GM12875 (cell line): ENCODE data around the gene PRR9.
"Not testable (repeated sequence)": the region's sequence is repeated elsewhere in the genome, so short reads cannot be mapped to it uniquely, and the experiment has no call there.

Source experiments
- H3K4me3 ChIP-seq: one replicate; pipeline ENCODE4 v1.5.1; 2011; ENCODE audit warnings: low read depth, low read length, control low read depth
- TF ChIP-seq, protein P1 (sequence below): IDR thresholded peaks from 2 replicates; pipeline ENCODE4 v1.5.1; 2011; ENCODE audit warnings: low read depth, mild to moderate bottlenecking, control low read depth, inconsistent platforms, low read length, moderate library complexity, borderline replicate concordance; ENCODE audit not compliant: insufficient read depth

Gene PRR9

GRCh38 chr1:153213519-153213918, 3.9 kb upstream of the PRR9 start:
- TF ChIP-seq, protein P1, sequence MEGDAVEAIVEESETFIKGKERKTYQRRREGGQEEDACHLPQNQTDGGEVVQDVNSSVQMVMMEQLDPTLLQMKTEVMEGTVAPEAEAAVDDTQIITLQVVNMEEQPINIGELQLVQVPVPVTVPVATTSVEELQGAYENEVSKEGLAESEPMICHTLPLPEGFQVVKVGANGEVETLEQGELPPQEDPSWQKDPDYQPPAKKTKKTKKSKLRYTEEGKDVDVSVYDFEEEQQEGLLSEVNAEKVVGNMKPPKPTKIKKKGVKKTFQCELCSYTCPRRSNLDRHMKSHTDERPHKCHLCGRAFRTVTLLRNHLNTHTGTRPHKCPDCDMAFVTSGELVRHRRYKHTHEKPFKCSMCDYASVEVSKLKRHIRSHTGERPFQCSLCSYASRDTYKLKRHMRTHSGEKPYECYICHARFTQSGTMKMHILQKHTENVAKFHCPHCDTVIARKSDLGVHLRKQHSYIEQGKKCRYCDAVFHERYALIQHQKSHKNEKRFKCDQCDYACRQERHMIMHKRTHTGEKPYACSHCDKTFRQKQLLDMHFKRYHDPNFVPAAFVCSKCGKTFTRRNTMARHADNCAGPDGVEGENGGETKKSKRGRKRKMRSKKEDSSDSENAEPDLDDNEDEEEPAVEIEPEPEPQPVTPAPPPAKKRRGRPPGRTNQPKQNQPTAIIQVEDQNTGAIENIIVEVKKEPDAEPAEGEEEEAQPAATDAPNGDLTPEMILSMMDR, result no peak
- no peak overlapping the region for H3K4me3 ChIP-seq

DNA sequence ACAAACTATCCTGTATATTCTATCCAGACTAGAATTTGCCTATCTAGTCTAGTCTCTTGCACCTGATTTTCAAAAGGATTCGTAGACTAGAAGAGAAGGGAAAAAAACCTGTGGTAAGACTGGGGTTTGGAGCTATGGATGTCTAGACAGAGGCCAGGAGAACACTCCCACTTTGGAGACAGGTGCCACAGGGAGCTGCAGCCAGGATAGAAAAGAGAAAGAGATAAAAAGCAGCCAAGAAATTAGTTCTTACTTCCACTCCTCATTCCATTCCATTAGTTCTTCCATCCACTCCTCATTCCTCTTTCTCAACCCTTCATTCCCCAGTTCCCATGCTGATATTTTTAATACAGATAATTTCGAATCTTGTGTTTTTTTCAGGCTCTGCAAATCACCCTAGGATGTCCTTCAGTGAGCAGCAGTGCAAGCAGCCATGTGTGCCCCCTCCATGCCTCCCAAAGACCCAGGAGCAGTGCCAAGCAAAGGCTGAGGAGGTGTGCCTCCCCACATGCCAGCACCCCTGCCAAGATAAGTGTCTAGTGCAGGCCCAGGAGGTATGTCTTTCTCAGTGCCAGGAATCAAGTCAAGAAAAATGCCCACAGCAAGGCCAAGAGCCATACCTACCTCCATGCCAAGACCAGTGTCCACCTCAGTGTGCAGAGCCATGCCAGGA, 496 bp downstream of the PRR9 start:
- no peak overlapping the region for H3K4me3 ChIP-seq
- TF ChIP-seq, protein P1, result no peak

DNA sequence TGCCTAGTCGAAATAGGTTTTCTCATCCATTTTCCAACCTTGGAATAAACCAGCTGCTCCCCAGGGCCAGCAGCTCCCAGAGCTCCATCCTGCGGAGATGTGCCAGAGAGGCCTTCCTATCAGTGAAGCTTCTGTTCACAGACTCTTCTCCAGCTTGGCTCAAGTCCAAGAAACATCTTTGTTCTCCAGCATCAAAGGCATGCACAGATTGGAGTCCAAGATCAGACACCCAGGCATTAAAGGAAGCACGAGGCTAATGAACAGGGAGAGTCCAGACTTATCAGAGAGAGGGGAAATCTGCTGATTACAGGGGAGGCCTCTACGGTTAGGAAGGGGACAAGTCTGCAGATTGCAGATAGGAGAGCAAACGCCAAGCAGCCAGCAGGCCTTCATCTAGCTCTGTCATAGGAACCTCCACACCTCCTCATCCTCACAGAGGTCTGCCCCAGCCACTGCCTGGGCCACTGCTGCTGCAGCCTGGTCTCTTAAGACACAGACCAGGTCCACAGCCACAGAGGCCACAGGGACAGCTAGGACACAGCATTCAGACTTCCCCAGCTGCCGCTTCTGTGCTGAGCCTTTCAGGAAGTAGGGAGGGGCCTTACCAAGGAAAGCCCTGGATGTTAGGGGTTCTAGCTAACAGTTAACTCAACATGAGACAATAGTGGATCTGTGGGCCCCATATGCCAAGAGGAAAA, 3.4 kb downstream of the PRR9 start:
- TF ChIP-seq, protein P1, result no peak
- H3K4me3 ChIP-seq, result no peak overlapping the region

- TF ChIP-seq, protein P1, result peak; percentile 57
- H3K4me3 ChIP-seq, result not testable (repeated sequence)
Observed at GRCh38 chr1:153223040-153223891, 5.9 kb downstream of the PRR9 start.

DNA sequence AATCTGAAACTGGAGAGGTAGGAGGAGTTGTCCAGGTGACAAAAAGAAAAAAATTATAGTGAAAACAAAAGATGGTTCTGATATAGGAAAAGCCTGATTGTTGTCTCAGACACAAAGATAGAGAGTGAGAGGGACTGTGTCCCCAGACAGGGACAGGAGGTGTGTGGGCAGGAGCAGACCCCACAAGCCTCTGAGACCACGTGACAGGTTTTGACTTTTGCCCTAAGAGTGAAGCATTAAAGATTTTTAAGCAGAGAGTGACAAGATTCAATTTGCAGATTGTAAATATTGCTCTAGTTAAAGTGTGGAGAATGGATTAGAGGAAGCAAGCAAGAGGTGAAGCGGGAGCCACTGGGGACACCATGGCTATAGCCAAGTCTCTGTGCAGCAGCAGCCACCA, 10.4 kb downstream of the PRR9 start:
- TF ChIP-seq, protein P1, result no peak
- H3K4me3 ChIP-seq, result no peak overlapping the region

DNA sequence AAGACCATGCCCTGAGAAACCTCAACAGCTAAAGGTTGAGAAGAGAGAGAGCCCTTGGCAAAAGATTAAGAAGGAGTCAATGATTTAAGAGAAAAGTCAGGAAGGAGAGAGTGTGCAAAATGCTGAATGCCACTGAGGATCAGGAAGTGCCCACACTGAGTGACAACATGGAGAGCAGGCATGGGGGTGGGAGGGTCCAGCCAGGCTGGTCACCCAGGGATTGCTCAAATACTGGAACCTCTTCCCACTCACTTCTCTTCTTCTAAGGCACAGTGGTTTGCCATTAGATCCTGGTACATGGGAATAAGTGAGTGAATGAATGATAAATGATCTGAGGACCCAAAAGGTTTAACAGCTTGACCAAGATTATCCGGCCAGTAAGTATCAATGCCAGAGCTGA, 11.1 kb downstream of the PRR9 start:
- no peak overlapping the region for H3K4me3 ChIP-seq

More for the DNA sequence above, 11.1 kb downstream of the PRR9 start:
- TF ChIP-seq, protein P1, result no peak
